Smooth muscle cell (in vitro differentiated cells): ENCODE data around the gene MXRA8. TPM values are rescaled to one million over a fixed set of nuclear protein-coding genes. Genes with fewer than 3 reads are reported as not detected.

Source experiments
- DNase-seq: peaks from one replicate; lab custom pipeline; 2025; ENCODE audit not compliant: unreplicated experiment; lab: John Stamatoyannopoulos, UW
- H2AFZ ChIP-seq: fragments of 200-600 bp; sonication (generic); 2 replicates; pipeline ENCODE4 v1.6.0; 2016; ENCODE audit warnings: antibody characterized with exemption, low read depth, mild to moderate bottlenecking
- H3F3A ChIP-seq: fragments of 200-600 bp; sonication (generic); 2 replicates; pipeline ENCODE4 v1.6.0; 2017; ENCODE audit warnings: antibody characterized with exemption, low read depth
- H3K27ac ChIP-seq: fragments of 200-600 bp; sonication (generic); 2 replicates; pipeline ENCODE4 v1.5.1; 2016; ENCODE audit warnings: low read depth, mild to moderate bottlenecking
- H3K27me3 ChIP-seq: fragments of 200-600 bp; sonication (generic); 2 replicates; pipeline ENCODE4 v1.6.1; 2016; ENCODE audit warnings: low read depth, mild to moderate bottlenecking
- H3K36me3 ChIP-seq: fragments of 200-600 bp; sonication (generic); 2 replicates; pipeline ENCODE4 v1.5.1; 2016; ENCODE audit warnings: low read depth
- H3K4me1 ChIP-seq: fragments of 200-600 bp; sonication (generic); 2 replicates; pipeline ENCODE4 v1.5.1; 2016; ENCODE audit warnings: low read depth
- H3K4me2 ChIP-seq: fragments of 200-600 bp; sonication (generic); 2 replicates; pipeline ENCODE4 v1.6.0; 2016; ENCODE audit warnings: mild to moderate bottlenecking
- H3K4me3 ChIP-seq: fragments of 200-600 bp; sonication (generic); 2 replicates; pipeline ENCODE4 v1.5.1; 2016; ENCODE audit warnings: mild to moderate bottlenecking
- H3K79me2 ChIP-seq: fragments of 200-600 bp; sonication (generic); 2 replicates; pipeline ENCODE4 v1.6.0; 2016; ENCODE audit warnings: low read depth, mild to moderate bottlenecking
- H3K9ac ChIP-seq: fragments of 200-600 bp; sonication (generic); 2 replicates; pipeline ENCODE4 v1.6.0; 2016; ENCODE audit warnings: low read depth
- H3K9me3 ChIP-seq: fragments of 200-600 bp; sonication (generic); replicated peaks from 2 replicates; pipeline ENCODE4 v1.5.1; 2016; ENCODE audit warnings: low read depth
- H4K20me1 ChIP-seq: fragments of 200-600 bp; sonication (generic); 2 replicates; pipeline ENCODE4 v1.6.0; 2016; ENCODE audit warnings: low read depth
- CTCF ChIP-seq: fragments of 200-600 bp; sonication (generic); IDR thresholded peaks from 2 replicates; pipeline ENCODE4 v1.5.1; 2017; ENCODE audit warnings: borderline replicate concordance, mild to moderate bottlenecking, antibody characterized with exemption; ENCODE audit not compliant: insufficient read depth, poor library complexity, severe bottlenecking
- WGBS: methylation state at CpG from one replicate; pipeline ENCODE4 v1.1.7; 2016; ENCODE audit warnings: low lambda C conversion rate; 5-methylcytosine and 5-hydroxymethylcytosine counted together
- polyA plus RNA-seq: library from polyadenylated mRNA; unstranded; fragments of >200 nt; fragmentation: Nextera tagmentation; extraction: Ambion mirVana; gene quantifications from 2 replicates; pipeline ENCODE4 v1.2.1, GENCODE V29; 2016
- total RNA-seq: library from RNA; depleted of rRNA; stranded (reverse); fragments of >200 nt; gene quantifications from 2 replicates; pipeline ENCODE4 v1.2.3, GENCODE V29; 2014

The MXRA8 gene
- total and polyA plus RNA-seq, 2 experiments from 2014 or later: 266 to 597 TPM

- Histone ChIP-seq H4K20me1 (peaks cover 57% of the 10 kb centered on the region), H3K9me3 (no peaks in the 10 kb centered on the region), H3K27ac (no peak overlapping the region), H2AFZ (no peak overlapping the region), H3F3A (no peaks in the 10 kb centered on the region), H3K4me2 (no peak overlapping the region), H3K9ac (no peak overlapping the region), H3K4me3 (no peak overlapping the region), H3K36me3 (no peaks in the 10 kb centered on the region), H3K4me1 (no peaks in the 10 kb centered on the region), H3K27me3 (no peaks in the 10 kb centered on the region), H3K79me2 (peaks cover 28% of the 10 kb centered on the region)
- no peak for DNase-seq
- no peak for TF ChIP-seq CTCF
- WGBS: 95% methylated on average over 33 of the region's 36 CpGs
Observed at GRCh38 chr1:1340791-1341548, 17.4 kb downstream of the MXRA8 start.

- Histone ChIP-seq H2AFZ (no peak overlapping the region), H3K27me3 (no peaks in the 10 kb centered on the region), H3K4me3 (no peak overlapping the region), H3K36me3 (no peaks in the 10 kb centered on the region), H3F3A (no peaks in the 10 kb centered on the region), H3K4me2 (no peak overlapping the region), H4K20me1 (peaks cover 53% of the 10 kb centered on the region), H3K79me2 (peaks cover 20% of the 10 kb centered on the region), H3K4me1 (no peaks in the 10 kb centered on the region), H3K27ac (no peak overlapping the region), H3K9ac (no peak overlapping the region), H3K9me3 (no peaks in the 10 kb centered on the region)
- no peak for TF ChIP-seq CTCF
- WGBS: 97% methylated on average over 23 of the region's 23 CpGs
- no peak for DNase-seq
Observed at GRCh38 chr1:1340185-1340584, 18.2 kb downstream of the MXRA8 start.

GRCh38 chr1:1338278-1338677, 20.1 kb downstream of the MXRA8 start:
- H3K79me2 ChIP-seq: peaks cover 2% of the 10 kb centered on the region
- 96% methylated on average over 26 of the region's 36 CpGs for WGBS

More at GRCh38 chr1:1338278-1338677, 20.1 kb downstream of the MXRA8 start:
- TF ChIP-seq CTCF: no peak
- no peaks in the 10 kb centered on the region for H3K36me3 ChIP-seq
- no peak for DNase-seq
- H2AFZ ChIP-seq: no peak overlapping the region
- peaks cover 39% of the 10 kb centered on the region for H4K20me1 ChIP-seq
- H3K9ac ChIP-seq: no peak overlapping the region
- no peak overlapping the region for H3K27ac ChIP-seq
- H3K4me3 ChIP-seq: no peak overlapping the region
- no peaks in the 10 kb centered on the region for H3K27me3 ChIP-seq
- H3F3A ChIP-seq: no peaks in the 10 kb centered on the region
- no peak overlapping the region for H3K4me2 ChIP-seq
- no peaks in the 10 kb centered on the region for H3K9me3 ChIP-seq
- no peaks in the 10 kb centered on the region for H3K4me1 ChIP-seq
